Activated T-cell treated with anti-CD3 and anti-CD28 coated beads for 1 hour (primary cell): ENCODE results near the gene DDIAS.
A peak's percentile ranks its signal among the peaks of the same experiment; 100 is the strongest.
"Not testable (repeated sequence)": the region's sequence is repeated elsewhere in the genome, so short reads cannot be mapped to it uniquely, and the experiment has no call there.

Experiments used
- DNase-seq: peaks from one replicate; pipeline ENCODE4 v3.0.0-alpha.2; 2020; ENCODE audit warnings: low read depth

The DDIAS gene

GRCh38 chr11:82927264-82927880, 25.8 kb downstream of the DDIAS start:
- DNase-seq: no peak

- no peak for DNase-seq
Measured at GRCh38 chr11:82929121-82929520, 27.6 kb downstream of the DDIAS start.

GRCh38 chr11:82930229-82930628, 28.7 kb downstream of the DDIAS start:
- DNase-seq: no peak

- no peak for DNase-seq
Measured at GRCh38 chr11:82930734-82931133, 29.2 kb downstream of the DDIAS start.

- no peak for DNase-seq
Measured at GRCh38 chr11:82932564-82932963, 31.0 kb downstream of the DDIAS start.

- no peak for DNase-seq
Measured at GRCh38 chr11:82936261-82936660, 34.7 kb downstream of the DDIAS start.

- DNase-seq: no peak
Measured at GRCh38 chr11:82937554-82937953, 36.0 kb downstream of the DDIAS start.

GRCh38 chr11:82939456-82939855, 37.9 kb downstream of the DDIAS start:
- no peak for DNase-seq

GRCh38 chr11:82942376-82942775, 40.8 kb downstream of the DDIAS start:
- DNase-seq: no peak

- not testable (repeated sequence) for DNase-seq
Measured at GRCh38 chr11:82943430-82943829, 41.9 kb downstream of the DDIAS start.

GRCh38 chr11:82944198-82944597, 42.7 kb downstream of the DDIAS start:
- DNase-seq: no peak

GRCh38 chr11:82945041-82945440, 43.5 kb downstream of the DDIAS start:
- not testable (repeated sequence) for DNase-seq

GRCh38 chr11:82945682-82946081, 44.1 kb downstream of the DDIAS start:
- DNase-seq: no peak

- DNase-seq: no peak
Measured at GRCh38 chr11:82949352-82949751, 47.8 kb downstream of the DDIAS start.

- DNase-seq: not testable (repeated sequence)
Measured at GRCh38 chr11:82950502-82950901, 49.0 kb downstream of the DDIAS start.

- peak; percentile 59 for DNase-seq
Measured at GRCh38 chr11:82955736-82956453, 54.4 kb downstream of the DDIAS start.

- DNase-seq: no peak
Measured at GRCh38 chr11:82959987-82960778, 58.6 kb downstream of the DDIAS start.

GRCh38 chr11:82960779-82961143, 59.2 kb downstream of the DDIAS start:
- no peak for DNase-seq

- DNase-seq: not testable (repeated sequence)
Measured at GRCh38 chr11:82962021-82962420, 60.5 kb downstream of the DDIAS start.

- no peak for DNase-seq
Measured at GRCh38 chr11:82967381-82967780, 65.8 kb downstream of the DDIAS start.

GRCh38 chr11:82969811-82970210, 68.3 kb downstream of the DDIAS start:
- DNase-seq: no peak

- not testable (repeated sequence) for DNase-seq
Measured at GRCh38 chr11:82970507-82971083, 69.1 kb downstream of the DDIAS start.

- DNase-seq: not testable (repeated sequence)
Measured at GRCh38 chr11:82971519-82971946, 70.0 kb downstream of the DDIAS start.
